ENCODE data around the gene ANO7. TPM values are rescaled to one million over a fixed set of nuclear protein-coding genes. Genes with fewer than 3 reads are reported as not detected.

Gene ANO7
- polyA plus RNA-seq, 1 donor from 2014 or later = not detected

DNA sequence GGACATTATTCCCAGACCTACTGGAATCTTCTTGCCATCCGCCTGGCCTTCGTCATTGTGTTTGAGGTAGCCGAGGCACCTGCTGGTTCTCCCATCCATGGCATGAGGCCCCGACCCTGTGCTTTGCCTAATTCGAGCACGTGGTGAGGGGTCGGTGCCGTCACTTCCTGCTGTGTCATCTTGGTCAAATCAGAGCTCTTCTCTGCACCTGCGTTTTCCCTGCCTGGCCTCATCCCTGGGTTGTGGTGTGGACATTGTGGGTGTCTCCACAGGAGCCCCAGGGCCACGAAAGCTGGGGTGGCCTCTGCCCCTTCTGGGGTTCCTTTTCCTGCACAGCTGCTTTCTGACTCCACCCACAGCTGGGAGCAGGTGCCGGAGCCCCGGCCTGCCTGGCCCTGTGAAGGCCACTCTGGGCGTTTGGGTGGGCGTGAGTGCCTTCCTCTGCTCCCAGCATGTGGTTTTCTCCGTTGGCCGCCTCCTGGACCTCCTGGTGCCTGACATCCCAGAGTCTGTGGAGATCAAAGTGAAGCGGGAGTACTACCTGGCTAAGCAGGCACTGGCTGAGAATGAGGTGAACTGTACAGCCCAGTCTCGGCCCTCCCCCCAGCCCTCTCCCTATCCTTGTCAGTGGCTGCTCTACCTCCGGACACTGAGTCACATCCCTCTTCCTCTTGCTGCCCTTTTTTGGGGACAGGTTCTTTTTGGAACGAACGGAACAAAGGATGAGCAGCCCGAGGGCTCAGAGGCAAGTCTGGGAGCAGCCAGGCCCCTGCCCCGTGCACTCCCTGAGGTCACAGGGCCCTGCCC lies 34.9 kb downstream of the ANO7 start:
- TF ChIP-seq MXI1 (conservative IDR thresholded peaks at IDR 0.05; ENCODE audit: poor library complexity, severe bottlenecking) (no peak), RAD21 (conservative IDR thresholded peaks at IDR 0.05) (no peak), POLR2AphosphoS5 (IDR thresholded peaks at IDR 0.05) (no peak), SMC3 (conservative IDR thresholded peaks at IDR 0.05; ENCODE audit: poor library complexity) (no peak), EP300 (conservative IDR thresholded peaks at IDR 0.05; ENCODE audit: poor library complexity, severe bottlenecking) (no peak), TAF1 (IDR thresholded peaks at IDR 0.05; ENCODE audit: low read depth) (no peak), EZH2 (IDR thresholded peaks at IDR 0.05; ENCODE audit: borderline replicate concordance, insufficient read depth, low read length, poor library complexity, severe bottlenecking) (no peak)
- TF ChIP-seq, protein P1, sequence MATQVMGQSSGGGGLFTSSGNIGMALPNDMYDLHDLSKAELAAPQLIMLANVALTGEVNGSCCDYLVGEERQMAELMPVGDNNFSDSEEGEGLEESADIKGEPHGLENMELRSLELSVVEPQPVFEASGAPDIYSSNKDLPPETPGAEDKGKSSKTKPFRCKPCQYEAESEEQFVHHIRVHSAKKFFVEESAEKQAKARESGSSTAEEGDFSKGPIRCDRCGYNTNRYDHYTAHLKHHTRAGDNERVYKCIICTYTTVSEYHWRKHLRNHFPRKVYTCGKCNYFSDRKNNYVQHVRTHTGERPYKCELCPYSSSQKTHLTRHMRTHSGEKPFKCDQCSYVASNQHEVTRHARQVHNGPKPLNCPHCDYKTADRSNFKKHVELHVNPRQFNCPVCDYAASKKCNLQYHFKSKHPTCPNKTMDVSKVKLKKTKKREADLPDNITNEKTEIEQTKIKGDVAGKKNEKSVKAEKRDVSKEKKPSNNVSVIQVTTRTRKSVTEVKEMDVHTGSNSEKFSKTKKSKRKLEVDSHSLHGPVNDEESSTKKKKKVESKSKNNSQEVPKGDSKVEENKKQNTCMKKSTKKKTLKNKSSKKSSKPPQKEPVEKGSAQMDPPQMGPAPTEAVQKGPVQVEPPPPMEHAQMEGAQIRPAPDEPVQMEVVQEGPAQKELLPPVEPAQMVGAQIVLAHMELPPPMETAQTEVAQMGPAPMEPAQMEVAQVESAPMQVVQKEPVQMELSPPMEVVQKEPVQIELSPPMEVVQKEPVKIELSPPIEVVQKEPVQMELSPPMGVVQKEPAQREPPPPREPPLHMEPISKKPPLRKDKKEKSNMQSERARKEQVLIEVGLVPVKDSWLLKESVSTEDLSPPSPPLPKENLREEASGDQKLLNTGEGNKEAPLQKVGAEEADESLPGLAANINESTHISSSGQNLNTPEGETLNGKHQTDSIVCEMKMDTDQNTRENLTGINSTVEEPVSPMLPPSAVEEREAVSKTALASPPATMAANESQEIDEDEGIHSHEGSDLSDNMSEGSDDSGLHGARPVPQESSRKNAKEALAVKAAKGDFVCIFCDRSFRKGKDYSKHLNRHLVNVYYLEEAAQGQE (IDR thresholded peaks at IDR 0.05; ENCODE audit: borderline replicate concordance) = no peak
- TF ChIP-seq, protein P2, sequence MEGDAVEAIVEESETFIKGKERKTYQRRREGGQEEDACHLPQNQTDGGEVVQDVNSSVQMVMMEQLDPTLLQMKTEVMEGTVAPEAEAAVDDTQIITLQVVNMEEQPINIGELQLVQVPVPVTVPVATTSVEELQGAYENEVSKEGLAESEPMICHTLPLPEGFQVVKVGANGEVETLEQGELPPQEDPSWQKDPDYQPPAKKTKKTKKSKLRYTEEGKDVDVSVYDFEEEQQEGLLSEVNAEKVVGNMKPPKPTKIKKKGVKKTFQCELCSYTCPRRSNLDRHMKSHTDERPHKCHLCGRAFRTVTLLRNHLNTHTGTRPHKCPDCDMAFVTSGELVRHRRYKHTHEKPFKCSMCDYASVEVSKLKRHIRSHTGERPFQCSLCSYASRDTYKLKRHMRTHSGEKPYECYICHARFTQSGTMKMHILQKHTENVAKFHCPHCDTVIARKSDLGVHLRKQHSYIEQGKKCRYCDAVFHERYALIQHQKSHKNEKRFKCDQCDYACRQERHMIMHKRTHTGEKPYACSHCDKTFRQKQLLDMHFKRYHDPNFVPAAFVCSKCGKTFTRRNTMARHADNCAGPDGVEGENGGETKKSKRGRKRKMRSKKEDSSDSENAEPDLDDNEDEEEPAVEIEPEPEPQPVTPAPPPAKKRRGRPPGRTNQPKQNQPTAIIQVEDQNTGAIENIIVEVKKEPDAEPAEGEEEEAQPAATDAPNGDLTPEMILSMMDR (IDR thresholded peaks at IDR 0.05; ENCODE audit: poor library complexity, severe bottlenecking) = no peak
- Histone ChIP-seq H3K9me2 (ENCODE audit: insufficient read depth, low read length) (no peaks in the 10 kb centered on the region), H3K4me3 (ENCODE audit: low read length) (no peak overlapping the region), H3K9ac (ENCODE audit: low read length) (no peak overlapping the region), H3K27ac (ENCODE audit: low read length) (no peak overlapping the region), H2AFZ (ENCODE audit: low read depth, low read length) (no peak overlapping the region), H3K4me2 (ENCODE audit: low read length) (no peak overlapping the region), H3K27me3 (ENCODE audit: insufficient read depth, low read depth, low read length) (peaks cover 9% of the 10 kb centered on the region), H4K20me1 (ENCODE audit: insufficient read depth) (no peaks in the 10 kb centered on the region), H3K79me2 (replicated peaks; ENCODE audit: insufficient read depth, low read length) (no peaks in the 10 kb centered on the region), H3F3A (ENCODE audit: insufficient read depth, low read length, poor library complexity, severe bottlenecking) (no peaks in the 10 kb centered on the region), H3K9me3 (ENCODE audit: low read length) (no peaks in the 10 kb centered on the region), H3K36me3 (ENCODE audit: insufficient read depth, low read length) (peaks cover 3% of the 10 kb centered on the region)

DNA sequence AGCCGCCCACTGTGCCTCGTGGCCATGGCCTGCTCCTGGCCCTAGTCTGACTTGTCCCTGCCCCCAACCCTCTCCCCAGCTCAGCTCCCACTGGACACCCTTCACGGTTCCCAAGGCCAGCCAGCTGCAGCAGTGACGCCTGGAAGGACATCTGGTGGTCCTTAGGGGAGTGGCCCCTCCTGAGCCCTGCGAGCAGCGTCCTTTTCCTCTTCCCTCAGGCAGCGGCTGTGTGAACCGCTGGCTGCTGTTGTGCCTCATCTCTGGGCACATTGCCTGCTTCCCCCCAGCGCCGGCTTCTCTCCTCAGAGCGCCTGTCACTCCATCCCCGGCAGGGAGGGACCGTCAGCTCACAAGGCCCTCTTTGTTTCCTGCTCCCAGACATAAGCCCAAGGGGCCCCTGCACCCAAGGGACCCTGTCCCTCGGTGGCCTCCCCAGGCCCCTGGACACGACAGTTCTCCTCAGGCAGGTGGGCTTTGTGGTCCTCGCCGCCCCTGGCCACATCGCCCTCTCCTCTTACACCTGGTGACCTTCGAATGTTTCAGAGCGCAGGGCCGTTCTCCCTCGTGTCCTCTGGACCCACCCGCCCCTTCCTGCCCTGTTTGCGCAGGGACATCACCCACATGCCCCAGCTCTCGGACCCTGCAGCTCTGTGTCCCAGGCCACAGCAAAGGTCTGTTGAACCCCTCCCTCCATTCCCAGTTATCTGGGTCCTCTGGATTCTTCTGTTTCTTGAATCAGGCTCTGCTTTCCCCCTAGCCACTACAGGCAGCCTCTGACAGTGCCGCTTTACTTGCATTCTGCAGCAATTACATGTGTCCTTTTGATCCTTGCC lies 35.8 kb downstream of the ANO7 start:
- Histone ChIP-seq H3K27me3 (ENCODE audit: insufficient read depth, low read depth, low read length) (peaks cover 3% of the 10 kb centered on the region), H3F3A (ENCODE audit: insufficient read depth, low read length, poor library complexity, severe bottlenecking) (no peaks in the 10 kb centered on the region), H3K9ac (ENCODE audit: low read length) (no peak overlapping the region), H4K20me1 (ENCODE audit: insufficient read depth) (no peaks in the 10 kb centered on the region), H3K36me3 (ENCODE audit: insufficient read depth, low read length) (peaks cover 7% of the 10 kb centered on the region), H2AFZ (ENCODE audit: low read depth, low read length) (no peak overlapping the region), H3K4me2 (ENCODE audit: low read length) (no peak overlapping the region), H3K9me3 (ENCODE audit: low read length) (no peaks in the 10 kb centered on the region), H3K4me3 (ENCODE audit: low read length) (no peak overlapping the region), H3K9me2 (ENCODE audit: insufficient read depth, low read length) (no peaks in the 10 kb centered on the region), H3K27ac (ENCODE audit: low read length) (no peak overlapping the region), H3K79me2 (replicated peaks; ENCODE audit: insufficient read depth, low read length) (no peaks in the 10 kb centered on the region)
- TF ChIP-seq SMC3 (conservative IDR thresholded peaks at IDR 0.05; ENCODE audit: poor library complexity) (no peak), POLR2AphosphoS5 (IDR thresholded peaks at IDR 0.05) (no peak), EP300 (conservative IDR thresholded peaks at IDR 0.05; ENCODE audit: poor library complexity, severe bottlenecking) (no peak), EZH2 (IDR thresholded peaks at IDR 0.05; ENCODE audit: borderline replicate concordance, insufficient read depth, low read length, poor library complexity, severe bottlenecking) (no peak), TAF1 (IDR thresholded peaks at IDR 0.05; ENCODE audit: low read depth) (no peak)
- TF ChIP-seq, protein P2 (IDR thresholded peaks at IDR 0.05; ENCODE audit: poor library complexity, severe bottlenecking) = no peak

Measured in neural cell (in vitro differentiated cells).